SU-DHL-6 (cell line): Measurements from ENCODE around the gene FHOD3.

Experiments used
- CTCF ChIP-seq: fragments of 200-600 bp; sonication (generic); IDR thresholded peaks from one replicate; pipeline ENCODE4 v1.5.1; 2017; ENCODE audit warnings: antibody characterized with exemption, mild to moderate bottlenecking, low read length, moderate library complexity; ENCODE audit not compliant: insufficient read depth, poor library complexity, severe bottlenecking
- EZH2phosphoT487 ChIP-seq: fragments of 200-600 bp; sonication (generic), shearing (Covaris generic); conservative IDR thresholded peaks from 2 replicates; pipeline ENCODE4 v1.6.1; 2018; ENCODE audit warnings: mild to moderate bottlenecking, antibody characterized with exemption, low read length, moderate library complexity, mixed read lengths

- TF ChIP-seq CTCF (no peak), EZH2phosphoT487 (no peak)
Measured at GRCh38 chr18:36613810-36614209, 316.3 kb downstream of the FHOD3 start.
